Measurements from ENCODE around the gene C1orf232. TPM values are rescaled to one million over a fixed set of nuclear protein-coding genes. Genes with fewer than 3 reads are reported as not detected.
A peak's percentile ranks its signal among the peaks of the same experiment; 100 is the strongest.

Gene C1orf232
- total RNA-seq (2014; rRNA removed; shearing (Covaris generic); ENCODE audit: low replicate concordance), result not detected in 2 replicates

- no peaks in the 10 kb centered on the region for H3K9me3 ChIP-seq
- no peaks in the 10 kb centered on the region for H3K27me3 ChIP-seq
- no peak for DNase-seq
- H3K36me3 ChIP-seq, result peaks cover 8% of the 10 kb centered on the region
- H3K4me3 ChIP-seq, result peak within 1 kb of the TSS; percentile 95
Measured at GRCh38 chr1:26168410-26169197, at the start of gene C1orf232. C1orf232 (minus strand) TSS chr1:26168963; CDS start chr1:26168499, 464 bp downstream.

GRCh38 chr1:26215246-26215645 lies 46.5 kb upstream of the C1orf232 start:
- Histone ChIP-seq H3K9me3 (no peaks in the 10 kb centered on the region), H3K36me3 (no peaks in the 10 kb centered on the region), H3K4me3 (no peak overlapping the region), H3K27me3 (no peaks in the 10 kb centered on the region)
- DNase-seq, result no peak

GRCh38 chr1:26213335-26213905 lies 44.7 kb upstream of the C1orf232 start:
- Histone ChIP-seq H3K36me3 (no peaks in the 10 kb centered on the region), H3K9me3 (no peaks in the 10 kb centered on the region), H3K27me3 (no peaks in the 10 kb centered on the region), H3K4me3 (no peak overlapping the region)
- no peak for DNase-seq

GRCh38 chr1:26212726-26213125 lies 44.0 kb upstream of the C1orf232 start:
- no peak overlapping the region for H3K4me3 ChIP-seq
- H3K9me3 ChIP-seq, result no peaks in the 10 kb centered on the region
- no peaks in the 10 kb centered on the region for H3K27me3 ChIP-seq
- no peak for DNase-seq
- H3K36me3 ChIP-seq, result no peaks in the 10 kb centered on the region

GRCh38 chr1:26210147-26210870 lies 41.5 kb upstream of the C1orf232 start:
- H3K9me3 ChIP-seq, result no peaks in the 10 kb centered on the region
- no peak for DNase-seq
- H3K36me3 ChIP-seq, result no peaks in the 10 kb centered on the region
- no peak overlapping the region for H3K4me3 ChIP-seq
- H3K27me3 ChIP-seq, result no peaks in the 10 kb centered on the region

GRCh38 chr1:26203642-26204318 lies 35.0 kb upstream of the C1orf232 start:
- Histone ChIP-seq H3K4me3 (no peak overlapping the region), H3K9me3 (no peaks in the 10 kb centered on the region), H3K27me3 (no peaks in the 10 kb centered on the region), H3K36me3 (no peaks in the 10 kb centered on the region)
- no peak for DNase-seq

GRCh38 chr1:26200413-26200812 lies 31.6 kb upstream of the C1orf232 start:
- H3K36me3 ChIP-seq, result no peaks in the 10 kb centered on the region
- H3K27me3 ChIP-seq, result no peaks in the 10 kb centered on the region
- H3K9me3 ChIP-seq, result no peaks in the 10 kb centered on the region
- DNase-seq, result no peak
- H3K4me3 ChIP-seq, result no peak overlapping the region

GRCh38 chr1:26197813-26198212 lies 29.1 kb upstream of the C1orf232 start:
- H3K27me3 ChIP-seq, result no peaks in the 10 kb centered on the region
- H3K36me3 ChIP-seq, result no peaks in the 10 kb centered on the region
- H3K4me3 ChIP-seq, result no peak overlapping the region
- no peaks in the 10 kb centered on the region for H3K9me3 ChIP-seq
- DNase-seq, result no peak

- Histone ChIP-seq H3K36me3 (no peaks in the 10 kb centered on the region), H3K9me3 (no peaks in the 10 kb centered on the region), H3K4me3 (no peak overlapping the region), H3K27me3 (no peaks in the 10 kb centered on the region)
- no peak for DNase-seq
Measured at GRCh38 chr1:26197301-26197700, 28.5 kb upstream of the C1orf232 start.

- Histone ChIP-seq H3K36me3 (no peaks in the 10 kb centered on the region), H3K9me3 (no peaks in the 10 kb centered on the region), H3K27me3 (no peaks in the 10 kb centered on the region), H3K4me3 (no peak overlapping the region)
- no peak for DNase-seq
Measured at GRCh38 chr1:26195805-26196204, 27.0 kb upstream of the C1orf232 start.

GRCh38 chr1:26191739-26192138 lies 23.0 kb upstream of the C1orf232 start:
- Histone ChIP-seq H3K9me3 (no peaks in the 10 kb centered on the region), H3K27me3 (no peaks in the 10 kb centered on the region), H3K36me3 (no peaks in the 10 kb centered on the region), H3K4me3 (no peak overlapping the region)
- DNase-seq, result no peak

- H3K9me3 ChIP-seq, result no peaks in the 10 kb centered on the region
- no peak within 1 kb of the TSS for H3K4me3 ChIP-seq
- H3K36me3 ChIP-seq, result no peaks in the 10 kb centered on the region
- no peaks in the 10 kb centered on the region for H3K27me3 ChIP-seq
- no peak for DNase-seq
Measured at GRCh38 chr1:26190373-26190987, 21.7 kb upstream of the C1orf232 start, which contains the start of gene CATSPER4. CATSPER4 (plus strand) TSS chr1:26190602; CDS start chr1:26190628, 26 bp downstream.

- H3K36me3 ChIP-seq, result no peaks in the 10 kb centered on the region
- no peaks in the 10 kb centered on the region for H3K27me3 ChIP-seq
- DNase-seq, result no peak
- H3K9me3 ChIP-seq, result no peaks in the 10 kb centered on the region
- no peak overlapping the region for H3K4me3 ChIP-seq
Measured at GRCh38 chr1:26189751-26190275, 21.1 kb upstream of the C1orf232 start.

- Histone ChIP-seq H3K27me3 (no peaks in the 10 kb centered on the region), H3K4me3 (no peak overlapping the region), H3K36me3 (no peaks in the 10 kb centered on the region), H3K9me3 (no peaks in the 10 kb centered on the region)
- no peak for DNase-seq
Measured at GRCh38 chr1:26189331-26189730, 20.6 kb upstream of the C1orf232 start.

- H3K27me3 ChIP-seq, result no peaks in the 10 kb centered on the region
- H3K9me3 ChIP-seq, result no peaks in the 10 kb centered on the region
- H3K36me3 ChIP-seq, result no peaks in the 10 kb centered on the region
- H3K4me3 ChIP-seq, result no peak overlapping the region
- DNase-seq, result no peak
Measured at GRCh38 chr1:26188477-26188876, 19.7 kb upstream of the C1orf232 start.

GRCh38 chr1:26187882-26188281 lies 19.1 kb upstream of the C1orf232 start:
- H3K36me3 ChIP-seq, result no peaks in the 10 kb centered on the region
- no peak overlapping the region for H3K4me3 ChIP-seq
- no peaks in the 10 kb centered on the region for H3K9me3 ChIP-seq
- DNase-seq, result no peak
- no peaks in the 10 kb centered on the region for H3K27me3 ChIP-seq

All from MG63 (cell line).